Transverse colon (tissue), 4 donors: Measurements from ENCODE around the gene C1QTNF12. TPM values are rescaled to one million over a fixed set of nuclear protein-coding genes. Genes with fewer than 3 reads are reported as not detected.
A peak's percentile ranks its signal among the peaks of the same experiment; 100 is the strongest.

Source experiments
- DNase-seq: peaks from one replicate; pipeline ENCODE4 v3.0.0-alpha.2; 2019
- H3K27ac ChIP-seq, 4 donors: fragments of 200-600 bp; sonication (generic); 2 replicates each; pipeline ENCODE4 v1.5.1; 2016 to 2018; ENCODE audit warnings: inconsistent platforms in 4 of 4
- H3K27me3 ChIP-seq: fragments of 200-600 bp; sonication (generic); 2 replicates; pipeline ENCODE4 v1.5.1; 2017; ENCODE audit warnings: inconsistent platforms
- H3K36me3 ChIP-seq, 4 donors: fragments of 200-600 bp; sonication (generic); 2 replicates each; pipeline ENCODE4 v1.5.1; 2017 to 2019; ENCODE audit warnings: inconsistent platforms in 4 of 4
- H3K4me1 ChIP-seq, 4 donors: fragments of 200-600 bp; sonication (generic); 2 replicates each; pipeline ENCODE4 v1.5.1; 2017 to 2020; ENCODE audit warnings: inconsistent platforms in 4 of 4
- H3K4me3 ChIP-seq, 4 donors: fragments of 200-600 bp; sonication (generic); 1 replicate in 1 of 4; 2 replicates in 3 of 4; pipeline versions ENCODE4 v1.5.1 to v1.6.1; 2017 to 2019; ENCODE audit warnings: inconsistent platforms in 4 of 4
- H3K9me3 ChIP-seq, 2 donors: fragments of 200-600 bp; sonication (generic); 2 replicates each; pipeline ENCODE4 v1.5.1; 2017 to 2019; ENCODE audit warnings: inconsistent platforms in 2 of 2
- CTCF ChIP-seq, 5 experiments: fragments of 200-600 bp in 3 of 5; fragments of 450-650 bp in 2 of 5; sonication (generic) in 3 of 5; IDR thresholded peaks; 1 replicate in 2 of 5; 2 replicates in 3 of 5; pipeline ENCODE4 v1.5.1; 2016 to 2017; ENCODE audit warnings: antibody characterized with exemption in 5 of 5, inconsistent platforms in 3 of 5, mild to moderate bottlenecking in 2 of 5, moderate library complexity in 1 of 5
- EP300 ChIP-seq: sonication (generic); formaldehyde crosslinking; IDR thresholded peaks from one replicate; pipeline ENCODE4 v1.6.1; 2017; ENCODE audit warnings: antibody characterized with exemption, low read depth
- POLR2A ChIP-seq: fragments of 450-650 bp; IDR thresholded peaks from one replicate; pipeline ENCODE4 v1.6.1; 2016; ENCODE audit warnings: antibody characterized with exemption, mild to moderate bottlenecking, moderate library complexity
- POLR2AphosphoS5 ChIP-seq, 3 donors: sonication (generic); formaldehyde crosslinking; IDR thresholded peaks; one replicate each; pipeline ENCODE4 v1.6.1; 2016; ENCODE audit warnings: antibody characterized with exemption in 3 of 3
- WGBS, 2 donors: methylation state at CpG; one replicate each; pipeline ENCODE4 v1.1.5; 2018; ENCODE audit warnings: low coverage in 1 of 2; 5-methylcytosine and 5-hydroxymethylcytosine counted together
- in situ Hi-C, 4 donors: fragments of 200-750 bp; cut with MboI; loops; one replicate each; pipeline versions ENCODE4 v1.15.0 to v1.15.1; 2017; ENCODE audit warnings: low sequenced_read_pairs in 3 of 4, low pct_ligation_motif_present in 1 of 4, low pct_unique_long_range_greater_than_20kb in 1 of 4
- intact Hi-C: fragments of 100-400 bp; cut with DNase I; formaldehyde crosslinking; loops from one replicate; pipeline ENCODE4 v1.15.1; 2023; ENCODE audit warnings: low total_unique reads
- total RNA-seq, 4 donors: library from RNA; depleted of rRNA; stranded (reverse); fragments of >200 nt; gene quantifications; one replicate each; pipeline ENCODE4 v1.1.0, GENCODE V29; 2016

The C1QTNF12 gene
- total RNA-seq, 4 donors from 2014 or later, result 11.9 to 52.8 (median 15.7) TPM; not detected in 1

DNA sequence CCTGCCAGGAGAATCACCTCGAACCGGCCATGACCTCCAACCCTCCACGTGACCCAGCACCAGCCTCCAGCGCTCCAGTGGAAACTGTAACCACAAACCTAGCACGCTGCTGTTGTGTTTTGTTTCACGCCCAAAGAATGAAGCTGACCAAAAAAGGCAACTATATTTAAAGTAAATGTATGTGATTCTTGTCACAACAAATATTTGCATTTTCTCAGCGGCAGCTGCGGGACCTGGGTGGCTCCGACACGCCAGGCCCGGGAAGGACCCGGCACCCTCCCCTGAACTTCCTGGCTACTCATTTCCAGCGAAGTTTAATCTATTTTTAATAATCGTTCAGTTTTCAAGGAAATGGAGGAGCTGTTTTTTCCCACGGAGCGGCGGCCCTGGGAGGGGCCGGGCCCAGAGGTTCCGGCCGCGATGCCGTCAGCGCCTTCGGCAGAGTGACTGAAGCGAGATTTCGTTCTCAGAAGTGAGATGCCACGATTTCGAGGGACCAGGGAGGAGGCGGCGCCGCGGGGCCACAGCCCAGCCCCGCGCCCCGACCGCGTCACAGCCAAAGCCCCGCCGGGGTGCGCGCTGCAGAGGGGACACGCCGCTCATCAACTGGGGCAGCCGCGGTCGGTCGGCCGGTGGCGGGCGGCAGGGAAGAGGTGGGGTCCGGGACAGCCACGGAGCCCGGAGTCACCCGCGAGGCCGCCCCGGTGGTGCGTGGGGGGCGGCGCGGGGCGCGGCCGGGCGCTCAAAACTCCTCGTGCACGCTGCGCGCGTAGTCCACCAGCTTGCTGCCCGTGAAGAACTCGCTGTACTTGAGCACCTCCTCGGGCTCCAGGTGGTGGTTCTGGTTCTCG lies 29.5 kb downstream of the C1QTNF12 start:
- DNase-seq, result no peak
- H3K4me1 ChIP-seq, result peaks cover 0 to 21% (median 6%) of the 10 kb centered on the region in 4 donors
- peaks cover 4% of the 10 kb centered on the region for H3K27me3 ChIP-seq
- in situ Hi-C loops, result no loop called here
- TF ChIP-seq EP300 (no peak), POLR2A (no peak), CTCF (IDR thresholded peaks at IDR 0.05) (no peak), POLR2AphosphoS5 (IDR thresholded peaks at IDR 0.05) (no peak)
- intact Hi-C loops, result no loop called here
- peaks cover 0 to 38% (median 13%) of the 10 kb centered on the region in 4 donors for H3K36me3 ChIP-seq
- peak overlapping the region in 1 of 4 donors; percentile 34 for H3K27ac ChIP-seq
- no peaks in the 10 kb centered on the region for H3K9me3 ChIP-seq
- H3K4me3 ChIP-seq, result no peak overlapping the region
- WGBS, 2 donors, result 87 to 91% methylated on average over 9 to 62 of the region's 74 CpGs

GRCh38 chr1:1215881-1216605 lies 30.5 kb downstream of the C1QTNF12 start:
- Histone ChIP-seq H3K9me3 (no peaks in the 10 kb centered on the region), H3K27me3 (peaks cover 4% of the 10 kb centered on the region), H3K36me3 (peaks cover 0 to 30% (median 13%) of the 10 kb centered on the region in 4 donors), H3K4me3 (no peak overlapping the region), H3K4me1 (peaks cover 0 to 21% (median 6%) of the 10 kb centered on the region in 4 donors), H3K27ac (peak overlapping the region in 1 of 4 donors; percentile 34)
- TF ChIP-seq EP300 (no peak), POLR2AphosphoS5 (IDR thresholded peaks at IDR 0.05) (no peak), POLR2A (no peak), CTCF (IDR thresholded peaks at IDR 0.05) (no peak)
- intact Hi-C loops, result no loop called here
- 92% methylated on average over 14 of the region's 21 CpGs; no CpG with 5 or more reads in 1 of the 2 donors for WGBS, 2 donors
- DNase-seq, result no peak
- in situ Hi-C loops, result no loop called here

- WGBS, 2 donors, result 60 to 73% methylated on average over 1 to 5 of the region's 11 CpGs
- peaks cover 0 to 23% (median 11%) of the 10 kb centered on the region in 4 donors for H3K36me3 ChIP-seq
- DNase-seq, result no peak
- H3K4me1 ChIP-seq, result peaks cover 0 to 21% (median 6%) of the 10 kb centered on the region in 4 donors
- H3K27ac ChIP-seq, result peak overlapping the region in 1 of 4 donors; percentile 23
- H3K9me3 ChIP-seq, result no peaks in the 10 kb centered on the region
- intact Hi-C loops (no loop called here), in situ Hi-C loops (no loop called here)
- TF ChIP-seq POLR2A (no peak), EP300 (no peak), CTCF (IDR thresholded peaks at IDR 0.05) (no peak), POLR2AphosphoS5 (IDR thresholded peaks at IDR 0.05) (no peak)
- H3K4me3 ChIP-seq, result no peak overlapping the region
- H3K27me3 ChIP-seq, result peaks cover 10% of the 10 kb centered on the region
These were observed 31.3 kb downstream of the C1QTNF12 start for GRCh38 chr1:1215080-1215676.
